ENCODE measurements around the gene FMN2. TPM values are rescaled to one million over a fixed set of nuclear protein-coding genes. Genes with fewer than 3 reads are reported as not detected.
"Not testable (repeated sequence)": the region's sequence is repeated elsewhere in the genome, so short reads cannot be mapped to it uniquely, and the experiment has no call there.

The FMN2 gene
- polyA plus RNA-seq, 4 donors = 5.7 to 9.5 (median 8.1) TPM

DNA sequence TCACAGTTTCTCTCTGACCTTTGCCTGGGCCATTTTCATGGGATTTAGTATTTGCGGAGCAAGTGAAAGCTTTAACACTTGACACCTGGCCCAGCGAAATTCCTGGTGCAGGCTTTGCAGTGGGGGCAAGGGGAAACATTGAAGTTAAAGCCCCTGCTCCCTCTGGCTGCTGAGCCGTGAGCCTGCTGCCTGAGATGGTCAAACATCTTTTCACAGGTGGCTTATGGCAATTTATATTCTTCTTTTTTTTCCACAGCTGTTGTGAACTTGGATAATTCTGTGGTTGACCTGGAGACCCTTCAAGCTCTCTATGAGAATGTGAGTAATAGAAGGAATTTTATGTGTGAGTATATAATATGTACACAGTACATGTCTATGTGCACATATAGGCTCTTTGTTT, 202.9 kb downstream of the FMN2 start:
- DNase-seq (ENCODE audit: low read depth in 4 of 4, low spot score in 3 of 4) = no peak

- no peak for DNase-seq (ENCODE audit: low read depth in 4 of 4, low spot score in 3 of 4)
Observed at GRCh38 chr1:240295811-240296210, 204.1 kb downstream of the FMN2 start.

- no peak for DNase-seq (ENCODE audit: low read depth in 4 of 4, low spot score in 3 of 4)
Observed at GRCh38 chr1:240304466-240304865, 212.8 kb downstream of the FMN2 start.

DNA sequence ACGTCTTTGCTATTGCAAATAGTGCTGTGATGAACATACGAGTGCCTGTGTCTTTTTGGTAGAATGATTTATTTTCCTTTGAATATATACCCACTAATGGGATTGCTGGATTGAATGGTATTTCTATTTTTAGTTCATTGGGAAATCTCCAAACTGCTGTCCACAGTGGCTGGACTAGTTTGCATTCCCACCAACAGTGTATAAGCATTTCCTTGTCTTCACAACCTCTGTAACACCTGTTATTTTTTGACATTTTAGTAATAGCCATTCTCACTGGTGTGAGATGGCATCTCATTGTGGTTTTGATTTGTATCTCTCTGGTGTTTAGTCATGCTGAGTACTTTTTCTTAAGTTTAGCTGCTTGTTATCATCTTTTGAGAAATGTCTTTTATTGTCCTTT, 215.0 kb downstream of the FMN2 start:
- no peak for DNase-seq (ENCODE audit: low read depth in 4 of 4, low spot score in 3 of 4)

GRCh38 chr1:240308096-240308495, 216.4 kb downstream of the FMN2 start:
- DNase-seq (ENCODE audit: low read depth in 4 of 4, low spot score in 3 of 4) = no peak

DNA sequence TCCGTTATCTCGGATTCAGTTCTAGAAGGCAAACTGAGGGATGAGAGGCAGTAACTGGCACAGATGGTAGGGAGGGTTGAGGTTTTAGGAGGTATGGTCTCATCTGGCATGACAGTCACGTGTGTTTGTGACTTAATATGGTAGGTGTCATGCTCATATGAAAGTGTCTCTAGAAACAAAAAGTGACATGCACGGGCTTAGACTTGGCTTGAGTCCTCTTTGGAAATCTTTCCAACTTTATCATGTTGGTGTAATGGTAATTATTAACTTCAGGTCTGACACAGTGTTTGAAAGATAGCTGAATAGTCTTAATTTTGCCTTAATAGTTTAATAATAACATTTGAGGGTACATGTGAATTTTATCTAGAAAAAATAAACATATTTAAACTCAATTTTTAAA, 218.1 kb downstream of the FMN2 start:
- DNase-seq (ENCODE audit: low read depth in 4 of 4, low spot score in 3 of 4) = no peak

- no peak for DNase-seq (ENCODE audit: low read depth in 4 of 4, low spot score in 3 of 4)
Observed at GRCh38 chr1:240310226-240310925, 218.7 kb downstream of the FMN2 start.

DNA sequence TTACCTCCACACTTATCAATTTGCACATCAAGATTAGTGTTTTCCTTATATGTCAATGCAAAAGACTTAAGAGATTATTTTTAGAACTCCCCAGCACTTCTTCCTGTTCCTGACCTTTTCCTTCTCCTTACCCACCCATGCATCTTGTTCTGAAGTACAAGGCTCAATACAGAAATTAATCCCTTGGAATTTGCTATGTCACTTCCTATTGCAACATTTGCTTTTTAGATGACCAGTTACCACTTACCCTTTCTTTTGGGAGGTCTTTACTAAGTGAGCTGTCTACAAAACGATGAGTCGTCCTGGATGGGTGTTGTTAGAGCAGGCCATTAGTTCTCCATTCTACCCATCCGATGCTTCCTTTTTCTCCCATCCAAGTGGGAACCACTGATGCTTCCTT, 221.2 kb downstream of the FMN2 start:
- no peak for DNase-seq (ENCODE audit: low read depth in 4 of 4, low spot score in 3 of 4)

- no peak for DNase-seq (ENCODE audit: low read depth in 4 of 4, low spot score in 3 of 4)
Observed at GRCh38 chr1:240314845-240315801, 223.4 kb downstream of the FMN2 start.

- DNase-seq (ENCODE audit: low read depth in 4 of 4, low spot score in 3 of 4) = no peak
Observed at GRCh38 chr1:240319998-240320397, 228.3 kb downstream of the FMN2 start.

- no peak for DNase-seq (ENCODE audit: low read depth in 4 of 4, low spot score in 3 of 4)
Observed at GRCh38 chr1:240320659-240321058, 229.0 kb downstream of the FMN2 start.

DNA sequence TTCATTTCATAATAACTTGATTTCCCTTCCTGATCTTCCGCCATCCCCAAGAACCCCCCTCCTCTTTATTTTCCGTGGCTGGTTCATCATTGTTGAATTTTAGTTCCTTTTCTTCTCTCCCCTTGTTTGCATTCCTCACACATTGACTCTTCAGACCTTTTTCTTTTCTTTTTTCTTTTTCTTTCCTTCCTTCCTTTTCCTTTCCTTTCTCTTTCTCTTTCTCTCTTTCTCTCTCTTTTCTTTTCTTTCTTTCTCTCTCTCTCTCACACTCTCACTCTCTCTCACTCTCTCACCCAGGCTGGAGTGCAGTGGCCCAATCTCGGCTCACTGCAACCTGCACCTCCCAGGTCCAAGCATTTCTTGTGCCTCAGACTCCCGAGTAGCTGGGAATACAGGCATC, 231.3 kb downstream of the FMN2 start:
- DNase-seq (ENCODE audit: low read depth in 4 of 4, low spot score in 3 of 4) = no peak

DNA sequence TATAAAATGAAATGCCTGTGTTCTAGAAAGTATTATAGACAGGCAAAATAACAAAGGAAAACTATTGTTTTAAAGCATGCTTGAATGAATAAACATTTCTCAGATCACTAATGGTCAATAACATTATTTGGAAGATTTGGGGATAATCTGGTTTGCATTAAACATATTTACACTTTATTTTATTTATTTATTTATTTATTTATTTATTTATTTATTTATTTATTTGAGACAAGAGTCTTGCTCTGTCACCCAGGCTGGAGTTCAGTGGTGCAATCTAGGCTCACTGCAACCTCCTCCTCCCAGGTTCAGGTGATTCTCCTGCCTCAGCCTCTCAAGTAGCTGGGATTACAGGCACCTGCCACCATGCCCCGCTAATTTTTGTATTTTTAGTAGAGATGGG, 236.7 kb downstream of the FMN2 start:
- not testable (repeated sequence) for DNase-seq (ENCODE audit: low read depth in 4 of 4, low spot score in 3 of 4)

DNA sequence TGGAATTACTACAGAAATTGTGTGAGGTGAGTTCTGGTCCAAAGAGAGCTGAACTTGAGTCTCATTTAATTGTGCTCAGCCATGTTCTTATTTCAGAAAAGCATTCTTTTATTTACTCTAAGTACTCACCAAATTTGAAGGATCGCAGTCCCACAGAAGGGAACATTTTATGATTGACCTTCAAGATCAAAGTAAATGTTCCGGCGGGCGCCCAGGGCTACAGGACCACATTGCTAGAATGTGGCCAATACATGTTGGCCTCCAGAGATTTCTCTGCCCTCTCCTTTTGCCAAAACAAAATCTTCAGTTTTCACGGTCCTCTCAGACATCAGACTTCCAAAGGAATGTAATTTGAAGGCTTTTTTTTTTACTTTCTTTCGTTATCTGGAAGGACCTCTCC, 237.8 kb downstream of the FMN2 start:
- no peak for DNase-seq (ENCODE audit: low read depth in 4 of 4, low spot score in 3 of 4)

GRCh38 chr1:240332672-240333071, 241.0 kb downstream of the FMN2 start:
- no peak for DNase-seq (ENCODE audit: low read depth in 4 of 4, low spot score in 3 of 4)

DNA sequence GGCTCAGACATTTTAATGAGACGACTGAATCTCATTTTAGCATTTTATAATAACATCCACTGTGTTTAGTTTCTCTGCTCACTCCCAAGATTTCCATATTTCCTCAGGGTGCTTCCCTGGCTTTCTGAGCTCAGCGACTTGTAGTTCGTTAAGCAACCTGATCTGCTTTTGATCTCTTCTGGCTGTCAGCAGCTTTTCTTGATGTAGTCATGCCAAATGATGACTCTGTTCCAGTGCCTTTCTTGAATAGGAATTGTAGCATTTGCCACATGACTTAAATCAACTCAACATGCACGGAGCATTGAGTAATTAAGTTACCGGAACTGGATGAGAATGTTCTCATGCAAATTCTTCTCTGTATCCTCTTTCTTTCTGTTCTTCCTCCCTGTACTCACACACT, 246.1 kb downstream of the FMN2 start:
- no peak for DNase-seq (ENCODE audit: low read depth in 4 of 4, low spot score in 3 of 4)

DNA sequence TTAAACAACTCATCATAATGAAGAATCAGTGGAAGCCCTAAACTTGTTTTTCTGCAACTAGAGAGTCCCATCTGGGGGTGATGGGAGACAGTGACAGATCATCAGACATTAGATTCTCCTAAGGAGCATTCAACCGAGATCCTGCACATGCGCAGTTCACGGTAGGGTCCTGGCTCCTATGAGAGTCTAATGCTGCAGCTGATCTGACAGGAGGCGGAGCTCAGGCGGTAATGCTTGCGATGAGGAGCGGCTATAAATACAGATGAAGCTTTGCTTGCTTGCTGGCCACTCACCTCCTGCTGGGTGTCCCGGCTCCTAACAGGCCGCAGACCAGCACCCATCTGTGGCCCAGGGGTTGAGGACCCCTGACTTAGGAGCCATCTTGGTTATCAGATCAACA, 247.2 kb downstream of the FMN2 start:
- DNase-seq (ENCODE audit: low read depth in 4 of 4, low spot score in 3 of 4) = no peak

DNA sequence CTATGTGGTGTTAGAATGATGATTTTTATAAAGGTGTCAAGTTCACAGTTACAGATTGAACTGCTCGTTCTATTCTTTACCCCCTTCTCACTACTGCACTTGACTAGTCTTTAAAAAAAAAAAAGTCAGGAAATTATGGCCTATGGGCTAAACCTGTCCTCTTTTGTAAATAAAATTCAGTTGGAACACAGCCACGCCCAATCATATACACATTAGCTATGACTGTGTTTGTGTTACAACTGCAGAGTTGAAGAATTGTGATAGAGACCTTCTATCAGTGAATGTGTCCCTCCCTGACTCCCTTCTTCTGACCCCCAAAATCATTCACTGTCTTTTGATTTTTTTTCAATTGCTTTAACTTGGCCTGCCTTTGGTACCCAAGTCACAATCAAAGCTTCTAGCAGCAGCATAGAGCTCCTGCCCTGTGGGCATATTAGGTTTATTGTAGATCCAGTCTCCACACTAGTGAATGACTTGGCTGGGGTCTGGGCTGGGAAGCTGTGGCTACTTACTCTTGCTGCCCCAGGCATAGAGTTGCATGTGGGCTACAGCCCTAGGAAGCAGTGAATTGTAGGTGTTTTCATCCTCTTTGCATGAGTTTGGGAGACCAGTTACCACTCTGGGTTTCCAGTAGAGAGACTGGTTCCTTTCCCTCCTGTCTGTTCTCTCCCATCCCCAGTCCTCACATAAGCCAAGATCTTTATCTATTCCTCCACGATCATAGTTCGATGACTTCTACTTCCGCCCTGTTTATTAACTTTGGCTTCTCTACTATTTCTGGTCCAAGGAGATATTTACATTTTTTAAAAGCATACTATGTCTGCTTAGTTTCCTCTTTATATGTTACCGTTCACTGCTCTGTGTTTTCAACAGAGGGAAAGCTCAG, 249.9 kb downstream of the FMN2 start:
- no peak for DNase-seq (ENCODE audit: low read depth in 4 of 4, low spot score in 3 of 4)

GRCh38 chr1:240342251-240342625, 250.6 kb downstream of the FMN2 start:
- no peak for DNase-seq (ENCODE audit: low read depth in 4 of 4, low spot score in 3 of 4)

- no peak for DNase-seq (ENCODE audit: low read depth in 4 of 4, low spot score in 3 of 4)
Observed at GRCh38 chr1:240343045-240343444, 251.4 kb downstream of the FMN2 start.

DNA sequence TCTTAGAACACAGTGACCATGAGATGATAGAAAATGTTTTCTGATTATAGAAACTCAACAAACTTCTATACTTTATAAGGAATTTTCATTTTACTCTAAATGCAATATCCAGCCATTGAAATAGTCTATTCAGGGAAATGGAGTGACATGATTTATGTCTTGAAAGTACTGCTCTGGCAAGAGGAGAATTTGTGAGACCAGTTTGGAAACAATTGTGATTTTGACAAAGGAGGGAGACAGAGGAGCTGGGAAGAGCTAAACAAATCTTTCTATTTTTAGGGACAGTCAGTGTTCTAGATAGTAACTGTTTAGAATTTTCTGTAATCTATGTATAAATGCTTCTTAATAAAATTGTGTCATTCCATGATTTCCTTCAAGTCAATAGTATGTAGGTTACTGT, 252.3 kb downstream of the FMN2 start:
- no peak for DNase-seq (ENCODE audit: low read depth in 4 of 4, low spot score in 3 of 4)

Data from left renal pelvis (tissue), 4 donors.